HEK293 (cell line): ENCODE measurements around the gene USP24.

Source experiments
- CTCF ChIA-PET: fragments of 350-600 bp; formaldehyde crosslinking; extraction: SDS; loops from one replicate; lab custom pipeline; 2021; ENCODE audit warnings: antibody characterized with exemption; lab: Yijun Ruan, JAX
- POLR2A ChIA-PET: fragments of 300-600 bp; formaldehyde crosslinking; extraction: SDS; loops from one replicate; lab custom pipeline; 2020; ENCODE audit warnings: antibody characterized with exemption, inconsistent platforms; lab: Yijun Ruan, JAX
- H3K27ac ChIP-seq: fragments of 200-500 bp; sonication (Bioruptor generic); 2 replicates; pipeline ENCODE4 v1.5.1; 2014; ENCODE audit warnings: low read depth, low read length, control low read depth, inconsistent platforms; ENCODE audit errors: extremely low read depth
- H3K36me3 ChIP-seq, 2 experiments: fragments of 200-500 bp in 1 of 2; sonication (Bioruptor generic) in 1 of 2; 1 replicate in 1 of 2; 2 replicates in 1 of 2; pipeline ENCODE4 v1.5.1; 2014 to 2017; ENCODE audit warnings: inconsistent platforms in 2 of 2, low read length in 2 of 2; ENCODE audit not compliant: control insufficient read depth in 2 of 2, insufficient read depth in 1 of 2
- H3K4me1 ChIP-seq: fragments of 200-500 bp; sonication (Bioruptor generic); 2 replicates; pipeline ENCODE4 v1.5.1; 2014; ENCODE audit warnings: mild to moderate bottlenecking, low read length, inconsistent platforms; ENCODE audit not compliant: control insufficient read depth, insufficient read depth
- H3K4me3 ChIP-seq: 2 replicates; pipeline ENCODE4 v1.5.1; 2011; ENCODE audit warnings: low read depth, mild to moderate bottlenecking, control low read depth, low read length, moderate library complexity
- H3K9me3 ChIP-seq: fragments of 200-500 bp; sonication (Bioruptor generic); 2 replicates; pipeline ENCODE4 v1.5.1; 2014; ENCODE audit warnings: low read depth, low read length, inconsistent platforms; ENCODE audit not compliant: control insufficient read depth, insufficient read depth
- BCL11A ChIP-seq: fragments of 450-650 bp; formaldehyde crosslinking; IDR thresholded peaks from 2 replicates; pipeline ENCODE4 v1.5.1; 2016; ENCODE audit warnings: low read depth, missing biosample characterization, missing genetic modification characterization
- EGR2 ChIP-seq: fragments of 450-650 bp; formaldehyde crosslinking; IDR thresholded peaks from 2 replicates; pipeline ENCODE4 v1.5.1; 2016; ENCODE audit warnings: low read depth, missing biosample characterization, missing genetic modification characterization
- TCF7L2 ChIP-seq: IDR thresholded peaks from 2 replicates; pipeline ENCODE4 v1.6.1; 2011; ENCODE audit warnings: low read depth, mild to moderate bottlenecking, inconsistent platforms, low read length, moderate library complexity, borderline replicate concordance
- ZBTB20 ChIP-seq: fragments of 450-650 bp; formaldehyde crosslinking; IDR thresholded peaks from 2 replicates; pipeline ENCODE4 v1.5.1; 2016; ENCODE audit warnings: missing biosample characterization, missing genetic modification characterization
- ZFP41 ChIP-seq: fragments of 450-650 bp; formaldehyde crosslinking; IDR thresholded peaks from 2 replicates; pipeline ENCODE4 v1.5.1; 2016; ENCODE audit warnings: missing biosample characterization, missing genetic modification characterization, borderline replicate concordance
- ZIC2 ChIP-seq: fragments of 450-650 bp; formaldehyde crosslinking; IDR thresholded peaks from 2 replicates; pipeline ENCODE4 v1.5.1; 2016; ENCODE audit warnings: missing biosample characterization, missing genetic modification characterization
- ZNF221 ChIP-seq: fragments of 450-650 bp; formaldehyde crosslinking; IDR thresholded peaks from 2 replicates; pipeline ENCODE4 v1.5.1; 2017; ENCODE audit warnings: missing biosample characterization, missing genetic modification characterization, borderline replicate concordance
- ZNF239 ChIP-seq: fragments of 450-650 bp; formaldehyde crosslinking; IDR thresholded peaks from 2 replicates; pipeline ENCODE4 v1.5.1; 2016; ENCODE audit warnings: missing biosample characterization, missing genetic modification characterization
- ZNF274 ChIP-seq, 2 experiments: fragments of 200-500 bp in 1 of 2; fragments of 450-650 bp in 1 of 2; sonication (Bioruptor generic) in 1 of 2; formaldehyde crosslinking in 1 of 2; IDR thresholded peaks; 2 replicates each; pipeline versions ENCODE4 v1.5.1 to v1.6.1; 2014 to 2016; ENCODE audit warnings: borderline replicate concordance in 1 of 2, inconsistent platforms in 1 of 2, low read length in 1 of 2, missing biosample characterization in 1 of 2, missing genetic modification characterization in 1 of 2
- ZNF530 ChIP-seq: fragments of 450-650 bp; formaldehyde crosslinking; IDR thresholded peaks from 2 replicates; pipeline ENCODE4 v1.5.1; 2016; ENCODE audit warnings: low read depth, missing biosample characterization, missing genetic modification characterization
- ZNF555 ChIP-seq: fragments of 450-650 bp; formaldehyde crosslinking; conservative IDR thresholded peaks from 2 replicates; pipeline ENCODE4 v1.5.1; 2017; ENCODE audit warnings: missing biosample characterization, mild to moderate bottlenecking, missing genetic modification characterization, inconsistent platforms
- ZNF558 ChIP-seq: fragments of 450-650 bp; formaldehyde crosslinking; IDR thresholded peaks from 2 replicates; pipeline ENCODE4 v1.5.1; 2016; ENCODE audit warnings: missing biosample characterization, missing genetic modification characterization
- ZNF571 ChIP-seq: fragments of 450-650 bp; formaldehyde crosslinking; IDR thresholded peaks from 2 replicates; pipeline ENCODE4 v1.5.0; 2017; ENCODE audit warnings: missing biosample characterization, missing genetic modification characterization
- ZNF626 ChIP-seq: fragments of 450-650 bp; sonication (Bioruptor Pico); formaldehyde crosslinking; IDR thresholded peaks from 2 replicates; pipeline ENCODE4 v1.5.1; 2018; ENCODE audit warnings: missing biosample characterization, missing genetic modification characterization, inconsistent platforms
- ZNF639 ChIP-seq: fragments of 450-650 bp; formaldehyde crosslinking; IDR thresholded peaks from 2 replicates; pipeline ENCODE4 v1.5.1; 2016; ENCODE audit warnings: missing biosample characterization, missing genetic modification characterization
- ZNF843 ChIP-seq: fragments of 450-650 bp; formaldehyde crosslinking; IDR thresholded peaks from 2 replicates; pipeline ENCODE4 v1.5.1; 2016; ENCODE audit warnings: missing biosample characterization, missing genetic modification characterization
- ZSCAN16 ChIP-seq: fragments of 450-650 bp; formaldehyde crosslinking; IDR thresholded peaks from 2 replicates; pipeline ENCODE4 v1.5.1; 2016; ENCODE audit warnings: missing biosample characterization, missing genetic modification characterization
- ZSCAN23 ChIP-seq: fragments of 450-650 bp; formaldehyde crosslinking; IDR thresholded peaks from 2 replicates; pipeline ENCODE4 v1.5.1; 2016; ENCODE audit warnings: missing biosample characterization, missing genetic modification characterization
- ZXDB ChIP-seq: fragments of 450-650 bp; formaldehyde crosslinking; IDR thresholded peaks from 2 replicates; pipeline ENCODE4 v1.5.1; 2016; ENCODE audit warnings: missing biosample characterization, missing genetic modification characterization
- TF ChIP-seq, protein P1 (sequence below): fragments of 450-650 bp; formaldehyde crosslinking; IDR thresholded peaks from 2 replicates; pipeline ENCODE4 v1.5.1; 2016; ENCODE audit warnings: missing biosample characterization, missing genetic modification characterization
- TF ChIP-seq, protein P2 (sequence below): fragments of 450-650 bp; formaldehyde crosslinking; IDR thresholded peaks from 2 replicates; pipeline ENCODE4 v1.5.1; 2017; ENCODE audit warnings: missing biosample characterization, missing genetic modification characterization
- TF ChIP-seq, protein P3 (sequence below): fragments of 450-650 bp; formaldehyde crosslinking; IDR thresholded peaks from 2 replicates; pipeline ENCODE4 v1.5.1; 2016; ENCODE audit warnings: missing biosample characterization, missing genetic modification characterization

The USP24 gene

GRCh38 chr1:55140137-55140536 lies 75.0 kb downstream of the USP24 start:
- POLR2A ChIA-PET, result no interaction called here
- H3K4me1 ChIP-seq, result no peaks in the 10 kb centered on the region

GRCh38 chr1:55138823-55139222 lies 76.3 kb downstream of the USP24 start:
- Histone ChIP-seq H3K9me3 (no peaks in the 10 kb centered on the region), H3K36me3 (peaks cover 40 to 85% of the 10 kb centered on the region in 2 experiments)
- POLR2A ChIA-PET, result no interaction called here

More at GRCh38 chr1:55140137-55140536, 75.0 kb downstream of the USP24 start:
- Histone ChIP-seq H3K36me3 (peaks cover 38 to 84% of the 10 kb centered on the region in 2 experiments), H3K9me3 (no peaks in the 10 kb centered on the region), H3K4me3 (no peak overlapping the region), H3K27ac (no peak overlapping the region)
- CTCF ChIA-PET, result interaction anchor here (0.7 to 6.5 kb wide), 14 partner anchors 8 to 392 kb away, joined by 3 to 109 read pairs (median 4); no protein-coding TSS in a partner anchor
- TF ChIP-seq ZXDB (tag by site-specific recombination), result no peak

DNA sequence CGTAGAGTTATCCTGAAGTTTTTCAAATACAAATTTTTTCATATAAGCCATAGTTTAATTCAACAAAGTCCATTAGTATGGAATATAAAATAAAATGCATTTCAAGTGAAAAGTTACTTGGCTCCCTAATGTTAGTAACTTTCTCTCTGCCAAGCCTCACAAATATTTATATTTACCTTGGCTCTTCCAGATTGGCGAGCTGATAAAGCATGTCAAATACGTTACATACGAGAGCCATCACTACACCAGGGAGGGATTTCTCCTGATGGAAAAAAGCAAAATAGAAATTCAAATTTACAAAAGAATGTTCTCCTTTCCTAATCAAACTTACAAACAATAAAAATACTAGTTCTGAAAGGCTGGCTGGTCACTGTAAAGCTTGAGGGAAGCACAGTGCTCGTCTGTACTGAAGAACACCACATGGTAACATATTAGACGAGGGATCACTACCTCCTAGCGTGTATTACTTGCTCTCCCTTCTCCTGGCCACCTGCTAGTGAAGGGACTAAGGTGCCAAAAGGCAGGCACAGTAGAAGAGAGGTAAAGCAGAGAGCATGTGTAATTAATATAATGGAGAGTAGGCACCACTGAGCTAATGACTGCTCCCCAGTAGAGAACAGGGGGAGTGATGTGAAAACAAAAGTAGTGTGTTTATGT lies 80.9 kb downstream of the USP24 start:
- CTCF ChIA-PET, result interaction anchor here (0.5 to 3.1 kb wide), 4 partner anchors 144 to 780 kb away, joined by 3 to 16 read pairs (median 4); no protein-coding TSS in a partner anchor
- H3K36me3 ChIP-seq, result peaks cover 60 to 95% of the 10 kb centered on the region in 2 experiments
- no peaks in the 10 kb centered on the region for H3K9me3 ChIP-seq
- H3K27ac ChIP-seq, result no peak overlapping the region
- POLR2A ChIA-PET, result no interaction called here
- H3K4me3 ChIP-seq, result no peak overlapping the region
- TF ChIP-seq ZFP41 (tag by site-specific recombination), result no peak
- no peak for TF ChIP-seq ZNF626
- TF ChIP-seq, all 188 proteins: peak for 0
- H3K4me1 ChIP-seq, result no peaks in the 10 kb centered on the region

More at GRCh38 chr1:55138823-55139222, 76.3 kb downstream of the USP24 start:
- H3K4me3 ChIP-seq, result no peak overlapping the region
- CTCF ChIA-PET, result interaction anchor here (0.6 to 6.5 kb wide), 8 partner anchors 9 to 1447 kb away, joined by 3 to 109 read pairs (median 4); no protein-coding TSS in a partner anchor
- H3K4me1 ChIP-seq, result no peaks in the 10 kb centered on the region
- TF ChIP-seq ZNF530 (tag by site-specific recombination) (no peak), ZSCAN16 (tag by site-specific recombination) (no peak), ZNF558 (no peak), EGR2 (no peak), ZNF639 (no peak), ZIC2 (no peak), ZSCAN23 (tag by site-specific recombination) (no peak), ZNF239 (tag by site-specific recombination) (no peak), ZBTB20 (tag by site-specific recombination) (no peak), BCL11A (tag by site-specific recombination) (no peak), ZNF221 (no peak), ZNF274 (IDR thresholded peaks at IDR 0.05; ENCODE audit: low read length) (no peak), ZNF274 (tag by site-specific recombination; IDR thresholded peaks at IDR 0.05; ENCODE audit: borderline replicate concordance) (no peak), ZNF571 (no peak), ZNF843 (tag by site-specific recombination) (no peak), ZNF555 (no peak), TCF7L2 (no peak)
- TF ChIP-seq, protein P1, sequence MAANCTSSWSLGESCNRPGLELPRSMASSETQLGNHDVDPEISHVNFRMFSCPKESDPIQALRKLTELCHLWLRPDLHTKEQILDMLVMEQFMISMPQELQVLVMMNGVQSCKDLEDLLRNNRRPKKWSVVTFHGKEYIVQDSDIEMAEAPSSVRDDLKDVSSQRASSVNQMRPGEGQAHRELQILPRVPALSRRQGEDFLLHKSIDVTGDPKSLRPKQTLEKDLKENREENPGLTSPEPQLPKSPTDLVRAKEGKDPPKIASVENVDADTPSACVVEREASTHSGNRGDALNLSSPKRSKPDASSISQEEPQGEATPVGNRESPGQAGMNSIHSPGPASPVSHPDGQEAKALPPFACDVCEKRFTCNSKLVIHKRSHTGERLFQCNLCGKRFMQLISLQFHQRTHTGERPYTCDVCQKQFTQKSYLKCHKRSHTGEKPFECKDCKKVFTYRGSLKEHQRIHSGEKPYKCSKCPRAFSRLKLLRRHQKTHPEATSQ (tag by site-specific recombination), result no peak
- TF ChIP-seq, protein P2, sequence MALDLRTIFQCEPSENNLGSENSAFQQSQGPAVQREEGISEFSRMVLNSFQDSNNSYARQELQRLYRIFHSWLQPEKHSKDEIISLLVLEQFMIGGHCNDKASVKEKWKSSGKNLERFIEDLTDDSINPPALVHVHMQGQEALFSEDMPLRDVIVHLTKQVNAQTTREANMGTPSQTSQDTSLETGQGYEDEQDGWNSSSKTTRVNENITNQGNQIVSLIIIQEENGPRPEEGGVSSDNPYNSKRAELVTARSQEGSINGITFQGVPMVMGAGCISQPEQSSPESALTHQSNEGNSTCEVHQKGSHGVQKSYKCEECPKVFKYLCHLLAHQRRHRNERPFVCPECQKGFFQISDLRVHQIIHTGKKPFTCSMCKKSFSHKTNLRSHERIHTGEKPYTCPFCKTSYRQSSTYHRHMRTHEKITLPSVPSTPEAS (tag by site-specific recombination), result no peak
- TF ChIP-seq, protein P3, sequence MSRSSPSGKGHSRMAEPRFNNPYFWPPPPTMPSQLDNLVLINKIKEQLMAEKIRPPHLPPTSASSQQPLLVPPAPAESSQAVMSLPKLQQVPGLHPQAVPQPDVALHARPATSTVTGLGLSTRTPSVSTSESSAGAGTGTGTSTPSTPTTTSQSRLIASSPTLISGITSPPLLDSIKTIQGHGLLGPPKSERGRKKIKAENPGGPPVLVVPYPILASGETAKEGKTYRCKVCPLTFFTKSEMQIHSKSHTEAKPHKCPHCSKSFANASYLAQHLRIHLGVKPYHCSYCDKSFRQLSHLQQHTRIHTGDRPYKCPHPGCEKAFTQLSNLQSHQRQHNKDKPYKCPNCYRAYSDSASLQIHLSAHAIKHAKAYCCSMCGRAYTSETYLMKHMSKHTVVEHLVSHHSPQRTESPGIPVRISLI (tag by site-specific recombination), result no peak
- no peak overlapping the region for H3K27ac ChIP-seq
